Measurements from ENCODE around the gene BCAS3.

Gene BCAS3

GRCh38 chr17:61209525-61209924 is 531.9 kb downstream of the BCAS3 start:
- DNase-seq = no peak

DNA sequence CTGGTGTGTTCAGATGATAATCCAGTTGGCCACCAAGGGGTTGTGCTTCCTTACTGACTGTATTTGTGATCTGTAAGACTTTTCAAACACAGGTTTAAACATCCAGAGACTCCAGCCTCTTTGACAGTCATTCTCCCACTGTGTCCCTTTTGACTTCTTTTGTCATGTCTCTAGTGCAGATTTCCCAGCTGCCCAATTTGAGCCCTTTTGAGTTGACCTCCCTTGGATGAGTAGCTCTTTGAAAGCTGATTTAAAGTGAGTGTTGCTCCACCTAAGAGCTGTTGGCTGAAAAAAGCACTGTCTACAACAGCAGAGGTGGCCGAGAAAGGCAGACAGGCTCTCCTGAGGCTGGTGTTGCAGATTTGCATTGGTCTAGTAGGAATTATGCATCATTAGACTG is 533.6 kb downstream of the BCAS3 start:
- no peak for DNase-seq

GRCh38 chr17:61212655-61213054 is 535.0 kb downstream of the BCAS3 start:
- DNase-seq = no peak

DNA sequence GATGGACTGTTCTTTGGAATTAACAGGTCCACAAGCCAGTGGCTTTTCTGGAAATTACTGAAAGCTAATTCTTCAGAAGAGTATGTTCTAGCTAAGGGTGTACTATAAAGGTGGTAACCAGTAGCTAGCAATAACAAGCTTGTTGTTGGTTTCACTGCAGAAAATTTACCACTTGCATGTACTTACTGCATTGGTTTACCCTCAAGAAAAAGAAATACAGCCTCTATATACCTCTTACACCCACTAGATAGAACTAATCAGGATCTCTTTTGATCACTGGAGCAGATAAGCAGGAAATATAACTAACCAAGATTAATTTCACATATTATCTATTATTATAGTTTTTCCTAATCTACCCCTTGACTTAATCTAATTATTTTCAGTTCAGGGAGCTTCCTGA is 537.1 kb downstream of the BCAS3 start:
- no peak for DNase-seq

DNA sequence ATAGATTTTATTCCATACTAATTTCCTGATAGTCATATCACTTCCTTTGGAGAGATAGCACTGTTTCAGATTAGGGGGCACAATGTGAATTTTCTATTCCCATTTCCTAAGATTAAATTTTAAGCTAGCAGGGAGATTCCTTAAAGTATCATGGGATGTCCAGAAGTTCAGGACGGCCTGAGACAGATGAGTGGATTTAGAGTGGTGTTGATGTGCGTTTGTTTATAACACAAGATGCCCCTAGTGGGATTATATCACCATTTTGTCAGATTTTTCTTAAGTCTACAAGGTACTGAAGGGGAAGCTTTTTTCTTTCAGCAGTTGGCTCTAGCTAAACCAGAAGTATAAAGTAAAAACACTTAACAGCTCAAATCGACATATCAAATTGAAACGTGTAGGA is 538.4 kb downstream of the BCAS3 start:
- DNase-seq = no peak

GRCh38 chr17:61217878-61218437 is 540.3 kb downstream of the BCAS3 start:
- DNase-seq = no peak

DNA sequence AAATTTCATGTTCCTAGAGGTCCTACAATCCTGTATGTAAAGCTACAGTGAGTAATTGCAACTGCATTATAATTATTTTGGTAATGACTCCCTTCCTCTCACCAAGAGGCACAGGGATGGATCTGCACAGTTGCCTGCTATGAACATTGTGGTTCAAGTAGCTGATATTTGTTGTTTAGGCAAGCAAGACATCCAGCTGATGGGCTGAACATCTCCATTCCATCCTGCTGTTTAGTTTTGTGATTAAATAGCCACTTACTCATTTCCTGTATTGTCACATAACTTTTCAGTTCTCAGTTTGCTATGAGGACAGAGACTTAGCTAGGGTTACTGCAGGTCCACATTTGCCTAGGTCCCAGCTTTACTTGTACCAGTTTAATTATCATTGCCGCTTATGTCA is 540.8 kb downstream of the BCAS3 start:
- no peak for DNase-seq

GRCh38 chr17:61219460-61219859 is 541.8 kb downstream of the BCAS3 start:
- DNase-seq = no peak

GRCh38 chr17:61221181-61221580 is 543.5 kb downstream of the BCAS3 start:
- DNase-seq = no peak

DNA sequence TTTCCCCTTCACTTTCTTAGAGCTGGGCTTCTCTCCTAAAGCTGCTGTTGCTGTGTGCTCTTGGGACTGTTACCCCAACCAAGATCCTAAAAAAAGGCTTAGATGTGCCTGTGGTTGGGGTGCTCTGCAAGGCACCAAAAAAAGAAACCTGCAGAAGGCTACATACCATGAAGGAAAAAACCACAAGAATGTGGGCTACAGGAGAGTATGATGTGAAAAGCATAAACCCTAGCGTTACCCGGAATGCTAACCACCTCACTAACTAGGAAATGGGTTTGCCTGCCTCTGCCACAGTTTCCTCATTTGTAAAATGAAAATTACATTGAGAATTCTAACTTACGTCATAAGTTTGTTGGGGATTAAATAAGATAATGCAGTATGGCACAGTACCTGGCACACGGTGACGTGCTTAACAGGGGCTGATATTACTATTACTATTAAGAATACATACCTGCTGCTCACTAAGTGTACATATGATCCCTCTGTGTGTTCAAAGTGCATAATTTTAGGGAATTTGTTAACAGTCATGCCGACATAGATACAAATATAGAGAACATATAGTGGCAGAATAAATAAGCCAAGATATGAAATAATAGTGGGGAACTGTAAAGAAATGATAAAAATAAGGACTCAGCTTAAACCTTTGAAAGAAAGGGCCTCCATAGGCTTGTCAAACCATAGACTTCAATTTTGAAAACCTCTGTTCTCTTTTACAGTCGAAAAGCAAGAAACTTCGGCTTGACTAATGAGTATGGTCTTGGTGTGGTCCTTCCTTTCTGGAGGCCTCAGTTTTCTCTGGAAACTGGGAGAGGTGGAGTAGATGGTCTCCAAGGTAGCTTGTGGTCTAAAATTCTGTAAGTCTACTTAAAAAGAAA is 544.2 kb downstream of the BCAS3 start:
- no peak for DNase-seq

DNA sequence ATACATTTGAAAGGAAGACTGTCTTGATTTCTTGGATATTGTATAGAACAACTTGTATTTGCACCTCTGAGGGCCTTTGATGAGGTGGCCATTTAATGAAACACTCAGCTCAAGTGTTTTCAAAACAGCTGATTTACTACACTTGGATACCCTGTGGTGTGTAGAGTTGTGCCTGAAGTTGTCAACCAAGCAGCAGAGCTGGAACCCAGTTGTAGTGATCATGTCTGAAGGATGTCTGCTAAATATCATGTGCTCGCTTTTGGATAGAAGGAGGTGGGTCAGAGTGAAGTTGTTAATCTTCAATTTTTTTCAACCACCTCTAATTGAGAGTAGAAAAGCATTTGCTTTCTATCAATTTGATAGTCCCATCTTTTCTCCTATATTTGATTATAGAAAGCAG is 546.1 kb downstream of the BCAS3 start:
- DNase-seq = no peak

DNA sequence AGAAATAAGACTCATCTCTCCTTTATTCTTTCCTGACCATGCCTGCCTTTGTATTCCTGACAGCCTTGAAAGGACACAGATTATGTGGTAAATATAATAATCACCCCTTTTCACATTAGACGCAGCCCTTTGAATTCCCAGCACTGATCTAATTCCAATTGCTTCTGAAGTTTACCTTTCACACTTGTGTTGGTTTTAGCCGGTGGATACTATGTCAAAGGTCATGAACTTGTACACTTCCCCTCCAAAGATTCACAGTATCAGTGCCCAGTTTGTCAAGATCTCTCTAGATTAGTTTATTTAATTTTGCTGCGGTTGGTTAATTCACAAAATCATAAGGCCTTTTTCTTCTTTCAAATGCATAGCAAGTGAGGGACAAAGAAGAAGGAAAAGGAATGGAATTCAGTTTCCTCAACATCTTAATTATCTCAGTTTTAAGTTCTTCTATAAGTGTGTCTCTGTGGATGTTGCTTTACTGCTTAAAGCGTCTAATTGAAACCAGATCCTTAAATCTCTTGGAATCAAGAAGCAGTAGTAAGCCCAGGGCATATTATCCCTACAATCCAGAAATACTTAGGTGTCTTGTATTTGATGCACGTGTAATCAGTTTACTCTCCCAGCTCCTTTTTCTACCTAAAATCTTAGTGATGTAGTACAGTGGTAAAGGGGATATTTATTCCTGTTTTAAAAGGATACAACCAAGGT is 547.7 kb downstream of the BCAS3 start:
- no peak for DNase-seq

DNA sequence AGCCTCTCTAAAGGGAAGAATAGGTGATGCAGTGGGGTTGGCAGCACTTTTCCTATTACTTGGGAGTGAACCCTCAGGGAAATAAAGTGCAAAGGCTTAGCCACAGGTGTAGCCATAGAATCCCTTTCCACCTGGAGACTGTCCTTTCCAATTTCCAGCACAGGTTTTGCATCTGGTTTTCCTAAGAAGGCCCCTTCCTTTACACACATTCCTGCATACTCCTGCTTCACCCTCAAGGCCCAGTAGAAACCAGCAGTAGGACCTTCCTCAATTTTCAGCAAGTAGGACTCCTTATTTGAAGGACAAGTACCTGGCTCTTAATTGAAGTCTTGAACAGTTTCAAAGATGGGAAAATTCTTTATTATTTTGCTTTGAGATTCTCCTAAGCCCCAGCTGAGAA is 550.2 kb downstream of the BCAS3 start:
- no peak for DNase-seq

DNA sequence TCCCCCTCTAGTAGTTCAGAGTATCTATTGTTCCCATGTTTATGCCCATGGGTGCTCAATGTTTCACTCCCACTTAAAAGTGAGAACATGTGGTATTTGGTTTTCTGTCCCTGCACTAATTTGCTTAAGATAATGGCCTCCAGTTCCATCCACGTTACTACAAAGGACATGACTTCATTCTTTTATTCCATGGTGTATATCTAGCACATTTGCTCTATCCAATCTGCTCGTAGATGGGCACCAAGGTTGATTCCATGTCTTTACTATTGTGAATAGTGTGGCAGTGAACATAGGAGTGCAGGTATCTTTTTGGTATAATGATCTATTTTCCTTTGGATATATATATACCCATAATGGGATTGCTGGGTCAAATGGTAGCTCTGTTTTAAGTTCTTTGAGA is 552.8 kb downstream of the BCAS3 start:
- no peak for DNase-seq

DNA sequence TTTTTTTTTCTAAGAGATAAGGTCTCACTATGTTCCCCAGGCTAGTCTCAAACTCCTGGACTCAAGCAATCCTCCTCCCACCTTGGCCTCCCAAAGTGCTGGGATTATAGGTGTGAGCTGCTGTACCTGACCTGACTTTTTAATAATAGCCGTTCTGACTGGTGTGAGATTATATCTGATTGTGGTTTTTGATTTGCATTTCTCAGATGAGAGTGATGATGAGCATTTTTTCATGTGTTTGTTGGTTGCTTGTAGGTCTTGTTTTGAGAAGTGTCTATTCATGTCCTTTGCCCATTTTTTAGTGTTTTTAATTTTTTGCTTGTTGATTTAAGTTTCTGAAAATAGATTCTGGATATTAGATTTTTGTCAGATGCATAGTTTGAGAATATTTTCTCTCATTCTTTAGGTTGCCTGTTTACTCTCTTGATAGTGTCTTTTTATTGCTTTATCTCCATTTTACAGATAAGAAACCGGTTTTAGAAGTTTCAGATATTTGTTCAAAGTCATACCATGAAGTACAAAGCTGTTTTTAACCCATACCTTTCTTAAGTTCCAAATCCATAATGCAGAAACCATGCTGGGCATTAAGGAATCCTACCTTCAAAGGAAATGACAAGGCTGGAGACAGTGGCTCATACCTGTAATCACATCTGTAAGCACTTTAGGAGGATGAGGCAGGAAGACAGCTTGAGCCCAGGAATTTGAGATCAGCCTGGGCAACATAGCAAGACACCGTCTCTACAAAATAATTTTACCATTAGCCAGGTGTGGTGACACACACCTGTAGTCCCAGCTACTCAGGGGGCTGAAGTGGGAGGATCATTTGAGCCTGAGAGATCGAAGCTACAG is 553.5 kb downstream of the BCAS3 start:
- no peak for DNase-seq

DNA sequence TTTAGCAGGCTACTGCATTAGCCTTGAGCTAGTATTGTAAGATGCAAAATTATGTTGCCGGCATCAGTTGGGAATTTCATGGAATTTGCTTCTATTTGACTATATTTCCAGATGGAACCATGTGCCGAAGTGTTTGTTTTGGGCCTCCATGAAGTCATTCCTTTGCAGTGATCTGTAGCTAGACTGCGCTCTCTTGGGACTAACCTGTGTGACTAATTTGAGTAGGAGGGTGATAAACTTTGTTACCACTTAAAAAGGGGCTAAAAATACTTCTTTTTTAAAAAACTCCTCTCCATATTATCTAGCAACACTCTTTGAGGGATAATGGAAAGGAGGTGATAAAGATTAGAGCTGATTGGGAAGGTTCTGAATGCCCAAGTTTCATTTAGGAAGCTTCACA is 555.2 kb downstream of the BCAS3 start:
- no peak for DNase-seq

DNA sequence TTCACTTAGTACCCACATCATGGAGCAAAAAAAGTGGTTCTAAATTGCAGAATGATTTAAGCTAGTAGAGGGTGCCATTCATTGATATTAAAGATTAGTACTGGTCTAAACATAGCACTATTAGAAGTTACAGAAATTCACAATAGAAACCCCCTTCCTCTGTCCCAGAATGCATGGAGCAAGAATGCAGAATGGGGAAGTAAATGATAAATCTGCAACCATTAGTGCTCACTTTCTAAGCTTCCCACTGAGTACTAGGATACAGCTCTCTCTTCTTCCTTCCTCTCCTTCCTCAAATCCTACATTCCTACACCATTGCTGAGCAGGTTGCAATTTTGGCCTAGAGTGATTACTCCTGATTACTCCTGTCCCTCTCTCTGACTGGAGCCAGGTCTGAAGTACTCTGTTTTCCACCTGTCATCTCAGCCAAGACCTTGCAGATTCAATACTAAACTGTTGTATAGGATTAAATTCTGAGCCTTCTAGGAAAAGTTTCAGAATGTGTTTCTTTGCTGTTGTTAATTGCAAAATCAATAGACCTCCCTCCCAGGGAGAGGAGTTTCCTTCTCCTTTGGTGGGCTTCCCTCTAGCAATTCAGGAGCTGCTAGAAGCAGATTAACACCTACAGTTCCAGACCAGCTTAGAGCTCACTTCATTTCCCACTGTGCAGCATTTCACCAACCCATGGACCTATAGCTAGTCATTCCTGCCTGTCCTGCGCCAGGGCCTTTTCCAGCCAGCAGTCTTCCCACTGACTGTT is 556.5 kb downstream of the BCAS3 start:
- no peak for DNase-seq

GRCh38 chr17:61235001-61235826 is 557.6 kb downstream of the BCAS3 start:
- DNase-seq = no peak

DNA sequence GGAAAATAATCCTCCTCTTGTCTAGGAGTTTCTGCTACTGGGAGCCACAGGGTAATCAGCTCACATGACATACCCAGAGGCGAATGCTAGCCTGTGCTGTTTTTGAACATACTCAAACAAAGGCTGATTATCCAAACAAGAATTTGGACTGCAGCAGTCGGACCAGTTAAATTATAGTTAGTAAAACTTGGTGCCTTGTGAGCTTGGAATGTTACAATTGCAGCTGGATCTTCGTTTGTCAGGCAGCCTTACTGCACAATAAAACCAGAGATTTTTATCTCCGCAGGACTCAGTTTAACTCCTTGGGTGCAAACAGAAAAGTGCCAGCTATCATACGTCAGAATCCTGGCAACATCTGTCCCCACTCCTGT is 558.2 kb downstream of the BCAS3 start:
- no peak for DNase-seq

DNA sequence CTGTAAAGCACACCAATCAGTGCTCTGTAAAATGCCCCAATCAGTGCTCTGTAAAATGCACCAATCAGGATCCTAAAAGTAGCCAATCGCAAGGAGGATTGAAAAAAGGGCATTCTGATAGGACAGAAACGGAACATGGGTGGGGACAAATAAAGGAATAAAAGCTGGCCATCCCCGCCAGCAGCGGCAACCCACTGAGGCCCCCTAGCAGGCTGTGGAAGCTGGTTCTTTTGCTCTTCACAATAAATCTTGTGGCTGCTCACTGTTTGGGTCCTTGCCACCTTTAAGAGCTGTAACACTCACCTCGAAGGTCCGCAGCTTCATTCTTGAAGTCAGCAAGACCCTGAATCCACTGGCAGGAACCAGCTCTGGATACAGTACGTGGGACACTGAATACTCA is 559.6 kb downstream of the BCAS3 start:
- no peak for DNase-seq

DNA sequence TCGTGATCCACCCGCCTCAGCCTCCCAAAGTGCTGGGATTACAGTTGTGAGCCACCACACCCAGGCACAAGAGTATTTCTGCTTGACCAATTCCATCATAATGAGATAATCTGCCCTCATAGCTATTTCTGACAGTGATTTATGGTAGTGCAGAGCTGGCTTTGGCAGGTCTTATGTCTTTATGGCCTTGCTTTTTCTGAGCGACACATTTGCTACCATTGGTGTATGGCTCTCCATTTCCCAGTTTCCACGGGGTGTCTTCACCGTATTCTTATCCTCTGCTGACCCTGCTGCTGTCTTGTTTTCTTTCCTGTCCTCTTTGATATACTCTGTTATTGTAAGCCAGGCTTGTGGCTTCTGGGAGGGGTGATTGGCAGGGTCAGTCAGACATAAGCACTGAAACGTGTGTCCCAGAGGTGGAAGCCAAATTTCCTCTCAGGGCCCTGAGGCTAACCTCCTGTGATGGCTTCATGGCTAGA is 560.8 kb downstream of the BCAS3 start:
- no peak for DNase-seq
